Trophoblast cell (in vitro differentiated cells and primary cell): ENCODE measurements around the gene LRRC4B. TPM values are rescaled to one million over a fixed set of nuclear protein-coding genes. Genes with fewer than 3 reads are reported as not detected.
"Not testable (repeated sequence)": the region's sequence is repeated elsewhere in the genome, so short reads cannot be mapped to it uniquely, and the experiment has no call there.

Experiments used
- DNase-seq, 2 donors: peaks; one replicate each; pipeline ENCODE4 v3.0.0-alpha.2; 2016
- H2AFZ ChIP-seq: 2 replicates; pipeline ENCODE4 v1.6.1; 2013; ENCODE audit warnings: low read length, moderate library complexity, mild to moderate bottlenecking; ENCODE audit not compliant: insufficient read depth, poor library complexity
- H2AK5ac ChIP-seq: 2 replicates; pipeline ENCODE4 v1.6.1; 2013; ENCODE audit warnings: mild to moderate bottlenecking, low read length
- H2BK120ac ChIP-seq: 2 replicates; pipeline ENCODE4 v1.6.1; 2013; ENCODE audit warnings: low read length, mild to moderate bottlenecking, moderate library complexity; ENCODE audit not compliant: insufficient read depth, poor library complexity
- H2BK12ac ChIP-seq: 2 replicates; pipeline ENCODE4 v1.6.1; 2013; ENCODE audit warnings: mild to moderate bottlenecking, low read length, moderate library complexity
- H2BK5ac ChIP-seq: 2 replicates; pipeline ENCODE4 v1.6.1; 2013; ENCODE audit warnings: low read length, low read depth, moderate library complexity, mild to moderate bottlenecking; ENCODE audit not compliant: poor library complexity
- H3K14ac ChIP-seq: 2 replicates; pipeline ENCODE4 v1.6.1; 2013; ENCODE audit warnings: mild to moderate bottlenecking, low read length
- H3K18ac ChIP-seq: 2 replicates; pipeline ENCODE4 v1.6.1; 2013; ENCODE audit warnings: mild to moderate bottlenecking, low read length
- H3K23ac ChIP-seq: 2 replicates; pipeline ENCODE4 v1.6.1; 2013; ENCODE audit warnings: low read length
- H3K27ac ChIP-seq: 2 replicates; pipeline ENCODE4 v1.5.1; 2013; ENCODE audit warnings: low read depth, mild to moderate bottlenecking, inconsistent platforms, low read length, moderate library complexity
- H3K27me3 ChIP-seq: 2 replicates; pipeline ENCODE4 v1.6.1; 2013; ENCODE audit warnings: inconsistent platforms, mild to moderate bottlenecking, low read length, moderate library complexity; ENCODE audit not compliant: insufficient read depth
- H3K36me3 ChIP-seq, 2 experiments: 1 replicate in 1 of 2; 2 replicates in 1 of 2; pipeline ENCODE4 v1.6.1; 2013; ENCODE audit warnings: low read length in 2 of 2, mild to moderate bottlenecking in 2 of 2, moderate library complexity in 1 of 2; ENCODE audit not compliant: insufficient read depth in 2 of 2, control insufficient read depth in 1 of 2
- H3K4ac ChIP-seq: 2 replicates; pipeline ENCODE4 v1.6.1; 2013; ENCODE audit warnings: low read depth, mild to moderate bottlenecking, low read length, moderate library complexity
- H3K4me1 ChIP-seq, 2 experiments: 1 replicate in 1 of 2; 2 replicates in 1 of 2; pipeline ENCODE4 v1.6.1; 2013; ENCODE audit warnings: low read length in 2 of 2, mild to moderate bottlenecking in 2 of 2, moderate library complexity in 1 of 2; ENCODE audit not compliant: insufficient read depth in 2 of 2, control insufficient read depth in 1 of 2
- H3K4me2 ChIP-seq: 2 replicates; pipeline ENCODE4 v1.6.1; 2013; ENCODE audit warnings: inconsistent platforms, mild to moderate bottlenecking, low read length, moderate library complexity
- H3K4me3 ChIP-seq: 2 replicates; pipeline ENCODE4 v1.5.1; 2013; ENCODE audit warnings: mild to moderate bottlenecking, low read depth, low read length, inconsistent platforms
- H3K79me1 ChIP-seq: one replicate; pipeline ENCODE4 v1.6.1; 2013; ENCODE audit warnings: low read length
- H3K79me2 ChIP-seq: 2 replicates; pipeline ENCODE4 v1.6.1; 2013; ENCODE audit warnings: low read length, mild to moderate bottlenecking; ENCODE audit not compliant: control insufficient read depth, insufficient read depth, poor library complexity
- H3K9ac ChIP-seq: 2 replicates; pipeline ENCODE4 v1.6.1; 2013; ENCODE audit warnings: mild to moderate bottlenecking, low read length
- H3K9me3 ChIP-seq: 2 replicates; pipeline ENCODE4 v1.6.1; 2013; ENCODE audit warnings: low read depth, mild to moderate bottlenecking, control low read depth, inconsistent platforms, low read length; ENCODE audit not compliant: insufficient read depth
- H4K12ac ChIP-seq: 2 replicates; pipeline ENCODE4 v1.6.1; 2013; ENCODE audit warnings: low read depth, mild to moderate bottlenecking, low read length, moderate library complexity
- H4K8ac ChIP-seq: 2 replicates; pipeline ENCODE4 v1.6.1; 2013; ENCODE audit warnings: low read depth, mild to moderate bottlenecking, low read length, moderate library complexity
- H4K91ac ChIP-seq: one replicate; pipeline ENCODE4 v1.6.1; 2013; ENCODE audit warnings: low read depth, mild to moderate bottlenecking, low read length, moderate library complexity
- WGBS: extraction: QIAGEN DNeasy Blood & Tissue Kit; methylation state at CpG from one replicate; pipeline ENCODE4 v1.1.7; 2013; ENCODE audit warnings: missing lambda C conversion rate; ENCODE audit not compliant: insufficient read length, insufficient coverage; ENCODE audit errors: extremely low coverage; 5-methylcytosine and 5-hydroxymethylcytosine counted together
- polyA plus RNA-seq: library from polyadenylated mRNA; stranded (reverse); fragments of 200-250 nt; gene quantifications from 2 replicates; pipeline ENCODE4 v1.2.3, GENCODE V29; 2013

Gene LRRC4B
- polyA plus RNA-seq: 1.3 and 1.5 TPM in 2 replicates

GRCh38 chr19:50567882-50568727 lies at the start of gene LRRC4B:
LRRC4B (minus strand) TSS chr19:50568435; CDS start chr19:50548838, 19,597 bp downstream.
- H3K79me1 ChIP-seq: no peaks in the 10 kb centered on the region
- H3K4me3 ChIP-seq: no peak within 1 kb of the TSS
- no peak within 1 kb of the TSS for H3K18ac ChIP-seq
- H2BK5ac ChIP-seq: no peak within 1 kb of the TSS
- H3K23ac ChIP-seq: no peak within 1 kb of the TSS
- DNase-seq: no peak
- no peak within 1 kb of the TSS for H2BK12ac ChIP-seq
- no peak within 1 kb of the TSS for H3K9ac ChIP-seq
- H3K27me3 ChIP-seq: peaks cover 44% of the 10 kb centered on the region
- no peak within 1 kb of the TSS for H3K14ac ChIP-seq
- H3K79me2 ChIP-seq: no peaks in the 10 kb centered on the region
- H3K4ac ChIP-seq: no peak within 1 kb of the TSS
- H3K36me3 ChIP-seq: no peaks in the 10 kb centered on the region
- peaks cover 9% of the 10 kb centered on the region for H3K9me3 ChIP-seq
- no peak within 1 kb of the TSS for H2BK120ac ChIP-seq
- no peak within 1 kb of the TSS for H4K8ac ChIP-seq
- H2AK5ac ChIP-seq: no peak within 1 kb of the TSS
- no peak within 1 kb of the TSS for H4K91ac ChIP-seq
- no peak within 1 kb of the TSS for H2AFZ ChIP-seq
- no peak within 1 kb of the TSS for H4K12ac ChIP-seq
- no CpG with 5 or more reads among the region's 65 CpGs for WGBS
- peak within 1 kb of the TSS; percentile 36 for H3K4me2 ChIP-seq
- H3K27ac ChIP-seq: no peak within 1 kb of the TSS
- no peaks in the 10 kb centered on the region for H3K4me1 ChIP-seq

- not testable (repeated sequence) for H2BK5ac ChIP-seq, H3K14ac ChIP-seq, H2BK12ac ChIP-seq, H3K27me3 ChIP-seq, H2AFZ ChIP-seq, H2BK120ac ChIP-seq, H3K79me2 ChIP-seq, H3K23ac ChIP-seq, H3K4me2 ChIP-seq, H3K18ac ChIP-seq, H3K4ac ChIP-seq, H3K36me3 ChIP-seq, H3K9me3 ChIP-seq, H3K4me1 ChIP-seq, DNase-seq, H4K12ac ChIP-seq, H4K8ac ChIP-seq, H4K91ac ChIP-seq, H2AK5ac ChIP-seq, H3K27ac ChIP-seq, H3K4me3 ChIP-seq, H3K9ac ChIP-seq, H3K79me1 ChIP-seq
- WGBS: no CpG with 5 or more reads among the region's 11 CpGs
Measured at GRCh38 chr19:50612504-50613404, 44.5 kb upstream of the LRRC4B start.

- no peak overlapping the region for H4K91ac ChIP-seq
Measured at GRCh38 chr19:50607874-50608785, 39.9 kb upstream of the LRRC4B start.

GRCh38 chr19:50607388-50607787 lies 39.2 kb upstream of the LRRC4B start:
- H2BK120ac ChIP-seq: no peak overlapping the region
- no peaks in the 10 kb centered on the region for H3K79me2 ChIP-seq
- H3K18ac ChIP-seq: no peak overlapping the region
- no peak overlapping the region for H3K9ac ChIP-seq
- DNase-seq: no peak
- no peak overlapping the region for H3K14ac ChIP-seq
- H3K9me3 ChIP-seq: peaks cover 7% of the 10 kb centered on the region
- H3K36me3 ChIP-seq: no peaks in the 10 kb centered on the region
- no peaks in the 10 kb centered on the region for H3K4me1 ChIP-seq
- H3K23ac ChIP-seq: no peak overlapping the region
- H3K79me1 ChIP-seq: no peaks in the 10 kb centered on the region
- no peak overlapping the region for H2AK5ac ChIP-seq
- no peak overlapping the region for H4K12ac ChIP-seq
- H2BK5ac ChIP-seq: no peak overlapping the region
- no peak overlapping the region for H3K27ac ChIP-seq
- no peak overlapping the region for H4K91ac ChIP-seq
- H3K4me2 ChIP-seq: no peak overlapping the region
- H2AFZ ChIP-seq: no peak overlapping the region
- H3K4me3 ChIP-seq: no peak overlapping the region
- H3K4ac ChIP-seq: no peak overlapping the region
- no peak overlapping the region for H2BK12ac ChIP-seq
- H3K27me3 ChIP-seq: no peaks in the 10 kb centered on the region
- H4K8ac ChIP-seq: no peak overlapping the region
- WGBS: no CpG with 5 or more reads among the region's 20 CpGs

More at GRCh38 chr19:50607874-50608785, 39.9 kb upstream of the LRRC4B start:
- Histone ChIP-seq H3K27me3 (no peaks in the 10 kb centered on the region), H2AFZ (no peak overlapping the region), H3K14ac (no peak overlapping the region), H2BK120ac (no peak overlapping the region), H3K18ac (no peak overlapping the region), H2BK12ac (no peak overlapping the region), H3K9me3 (peaks cover 7% of the 10 kb centered on the region), H3K4ac (no peak overlapping the region), H4K12ac (no peak overlapping the region), H2BK5ac (no peak overlapping the region), H3K4me1 (no peaks in the 10 kb centered on the region), H3K4me2 (no peak overlapping the region), H3K9ac (no peak overlapping the region), H3K36me3 (no peaks in the 10 kb centered on the region), H3K23ac (no peak overlapping the region), H3K27ac (no peak overlapping the region), H2AK5ac (no peak overlapping the region), H3K79me1 (no peaks in the 10 kb centered on the region), H4K8ac (no peak overlapping the region), H3K4me3 (no peak overlapping the region), H3K79me2 (no peaks in the 10 kb centered on the region)
- DNase-seq: peak; percentile 18 to 25
- no CpG with 5 or more reads among the region's 56 CpGs for WGBS
